Measurements from ENCODE around the gene ANK2.

ANK2 gene

GRCh38 chr4:113131136-113131535 is 81.7 kb downstream of the ANK2 start:
- no peaks in the 10 kb centered on the region for H3K79me2 ChIP-seq (ENCODE audit: insufficient read depth, low read depth)
- H3K4me2 ChIP-seq, result no peak overlapping the region
- TF ChIP-seq CTCF (conservative IDR thresholded peaks at IDR 0.05; ENCODE audit: low read depth, low read length), result no peak
- no peak overlapping the region for H3K9ac ChIP-seq
- H3K4me1 ChIP-seq (ENCODE audit: low read depth, poor library complexity, severe bottlenecking), result no peaks in the 10 kb centered on the region
- no peak overlapping the region for H2AFZ ChIP-seq (ENCODE audit: low read depth)
- no peaks in the 10 kb centered on the region for H3K27me3 ChIP-seq (ENCODE audit: insufficient read depth, low read depth)
- no peak overlapping the region for H3K4me3 ChIP-seq (IDR thresholded peaks at IDR 0.05; ENCODE audit: insufficient read depth, low read depth, low read length)
- H3K27ac ChIP-seq, result no peak overlapping the region
- H3K36me3 ChIP-seq (ENCODE audit: insufficient read depth), result no peaks in the 10 kb centered on the region
- no peaks in the 10 kb centered on the region for H4K20me1 ChIP-seq (ENCODE audit: insufficient read depth)

GRCh38 chr4:113131621-113132020 is 82.2 kb downstream of the ANK2 start:
- H3K27ac ChIP-seq, result no peak overlapping the region
- H3K4me1 ChIP-seq (ENCODE audit: low read depth, poor library complexity, severe bottlenecking), result no peaks in the 10 kb centered on the region
- no peak overlapping the region for H3K9ac ChIP-seq
- H3K4me3 ChIP-seq (IDR thresholded peaks at IDR 0.05; ENCODE audit: insufficient read depth, low read depth, low read length), result no peak overlapping the region
- no peak overlapping the region for H3K4me2 ChIP-seq
- no peak for TF ChIP-seq CTCF (conservative IDR thresholded peaks at IDR 0.05; ENCODE audit: low read depth, low read length)
- H4K20me1 ChIP-seq (ENCODE audit: insufficient read depth), result no peaks in the 10 kb centered on the region
- no peak overlapping the region for H2AFZ ChIP-seq (ENCODE audit: low read depth)
- no peaks in the 10 kb centered on the region for H3K36me3 ChIP-seq (ENCODE audit: insufficient read depth)
- no peaks in the 10 kb centered on the region for H3K27me3 ChIP-seq (ENCODE audit: insufficient read depth, low read depth)
- no peaks in the 10 kb centered on the region for H3K79me2 ChIP-seq (ENCODE audit: insufficient read depth, low read depth)

- no peaks in the 10 kb centered on the region for H3K79me2 ChIP-seq (ENCODE audit: insufficient read depth, low read depth)
- no peaks in the 10 kb centered on the region for H4K20me1 ChIP-seq (ENCODE audit: insufficient read depth)
- no peak for TF ChIP-seq CTCF (conservative IDR thresholded peaks at IDR 0.05; ENCODE audit: low read depth, low read length)
- H3K27ac ChIP-seq, result no peak overlapping the region
- peaks cover 33% of the 10 kb centered on the region for H3K4me1 ChIP-seq (ENCODE audit: low read depth, poor library complexity, severe bottlenecking)
- H3K27me3 ChIP-seq (ENCODE audit: insufficient read depth, low read depth), result no peaks in the 10 kb centered on the region
- no peak overlapping the region for H3K4me3 ChIP-seq (IDR thresholded peaks at IDR 0.05; ENCODE audit: insufficient read depth, low read depth, low read length)
- H3K9ac ChIP-seq, result no peak overlapping the region
- no peaks in the 10 kb centered on the region for H3K36me3 ChIP-seq (ENCODE audit: insufficient read depth)
- no peak overlapping the region for H2AFZ ChIP-seq (ENCODE audit: low read depth)
- no peak overlapping the region for H3K4me2 ChIP-seq
Observed at GRCh38 chr4:113141901-113142346, 92.5 kb downstream of the ANK2 start.

- TF ChIP-seq CTCF (conservative IDR thresholded peaks at IDR 0.05; ENCODE audit: low read depth, low read length), result no peak
- Histone ChIP-seq H4K20me1 (ENCODE audit: insufficient read depth) (no peaks in the 10 kb centered on the region), H3K9ac (no peak overlapping the region), H3K27ac (no peak overlapping the region), H3K4me2 (no peak overlapping the region), H3K79me2 (ENCODE audit: insufficient read depth, low read depth) (no peaks in the 10 kb centered on the region), H3K4me3 (IDR thresholded peaks at IDR 0.05; ENCODE audit: insufficient read depth, low read depth, low read length) (no peak overlapping the region), H2AFZ (ENCODE audit: low read depth) (no peak overlapping the region), H3K27me3 (ENCODE audit: insufficient read depth, low read depth) (no peaks in the 10 kb centered on the region), H3K36me3 (ENCODE audit: insufficient read depth) (no peaks in the 10 kb centered on the region), H3K4me1 (ENCODE audit: low read depth, poor library complexity, severe bottlenecking) (peaks cover 35% of the 10 kb centered on the region)
Observed at GRCh38 chr4:113142351-113142750, 92.9 kb downstream of the ANK2 start.
